Liver (tissue), 9 donors: ENCODE results near the gene CSMD2. TPM values are rescaled to one million over a fixed set of nuclear protein-coding genes. Genes with fewer than 3 reads are reported as not detected.

Experiments used
- DNase-seq: peaks from one replicate; pipeline ENCODE4 v3.0.0-alpha.2; 2017; ENCODE audit warnings: low spot score
- H3K27ac ChIP-seq, 2 donors: one replicate each; pipeline ENCODE4 v1.7.0; 2013; ENCODE audit warnings: inconsistent platforms in 2 of 2, low read length in 2 of 2, control low read depth in 1 of 2, low read depth in 1 of 2, mild to moderate bottlenecking in 1 of 2
- H3K27me3 ChIP-seq, 4 donors: one replicate each; pipeline versions ENCODE4 v1.6.1 to v1.7.0; 2013; ENCODE audit warnings: low read length in 3 of 4, inconsistent platforms in 1 of 4, mild to moderate bottlenecking in 1 of 4, moderate library complexity in 1 of 4; ENCODE audit not compliant: control insufficient read depth in 4 of 4, insufficient read depth in 4 of 4
- H3K36me3 ChIP-seq, 4 donors: one replicate each; pipeline versions ENCODE4 v1.6.1 to v1.7.0; 2013; ENCODE audit warnings: low read length in 3 of 4, mild to moderate bottlenecking in 3 of 4, low read depth in 1 of 4, moderate library complexity in 1 of 4; ENCODE audit not compliant: control insufficient read depth in 4 of 4, insufficient read depth in 3 of 4
- H3K4me1 ChIP-seq, 4 donors: one replicate each; pipeline versions ENCODE4 v1.6.1 to v1.7.0; 2013; ENCODE audit warnings: low read length in 3 of 4, mild to moderate bottlenecking in 3 of 4, moderate library complexity in 1 of 4; ENCODE audit not compliant: control insufficient read depth in 4 of 4, insufficient read depth in 4 of 4
- H3K4me3 ChIP-seq, 3 donors: one replicate each; pipeline versions ENCODE4 v1.6.1 to v1.7.0; 2013; ENCODE audit warnings: low read length in 3 of 3, control low read depth in 1 of 3, low read depth in 1 of 3, mild to moderate bottlenecking in 1 of 3
- H3K9ac ChIP-seq, 2 donors: one replicate each; pipeline ENCODE4 v1.7.0; 2013; ENCODE audit warnings: low read length in 2 of 2, mild to moderate bottlenecking in 2 of 2, moderate library complexity in 2 of 2, control low read depth in 1 of 2, low read depth in 1 of 2
- H3K9me3 ChIP-seq, 4 donors: one replicate each; pipeline versions ENCODE4 v1.6.1 to v1.7.0; 2013; ENCODE audit warnings: low read length in 3 of 4; ENCODE audit not compliant: control insufficient read depth in 4 of 4
- FOXA2 ChIP-seq: IDR thresholded peaks from 2 replicates; pipeline ENCODE4 v1.6.1; 2016; ENCODE audit warnings: antibody characterized with exemption
- GABPA ChIP-seq, 2 donors: IDR thresholded peaks in 1 of 2; conservative IDR thresholded peaks in 1 of 2; 2 replicates each; pipeline ENCODE4 v1.6.1; 2016; ENCODE audit warnings: antibody characterized with exemption in 2 of 2, mild to moderate bottlenecking in 1 of 2, moderate library complexity in 1 of 2
- HNF4A ChIP-seq, 2 donors: conservative IDR thresholded peaks; 2 replicates each; pipeline ENCODE4 v1.6.1; 2016; ENCODE audit warnings: antibody characterized with exemption in 2 of 2, mild to moderate bottlenecking in 2 of 2
- HNF4G ChIP-seq: IDR thresholded peaks from 2 replicates; pipeline ENCODE4 v1.6.1; 2016; ENCODE audit warnings: antibody characterized with exemption
- JUND ChIP-seq, 2 donors: IDR thresholded peaks; 2 replicates each; pipeline ENCODE4 v1.6.1; 2016; ENCODE audit warnings: antibody characterized with exemption in 2 of 2
- NR2F2 ChIP-seq: IDR thresholded peaks from 2 replicates; pipeline ENCODE4 v1.6.1; 2016; ENCODE audit warnings: antibody characterized with exemption
- RXRA ChIP-seq, 2 donors: IDR thresholded peaks; 2 replicates each; pipeline ENCODE4 v1.6.1; 2017 to 2018; ENCODE audit warnings: antibody characterized with exemption in 2 of 2, mild to moderate bottlenecking in 1 of 2
- SP1 ChIP-seq: IDR thresholded peaks from 2 replicates; pipeline ENCODE4 v1.6.1; 2018; ENCODE audit warnings: antibody characterized with exemption, mild to moderate bottlenecking
- YY1 ChIP-seq: IDR thresholded peaks from 2 replicates; pipeline ENCODE4 v1.6.1; 2016; ENCODE audit warnings: antibody characterized with exemption, mild to moderate bottlenecking
- WGBS: extraction: QIAGEN DNeasy Blood & Tissue Kit; methylation state at CpG from one replicate; pipeline ENCODE4 v1.1.7; 2013; 5-methylcytosine and 5-hydroxymethylcytosine counted together
- polyA plus RNA-seq, 2 donors: library from polyadenylated mRNA; stranded (reverse) in 1 of 2; unstranded in 1 of 2; fragments of 200-250 nt in 1 of 2; fragments of >200 nt in 1 of 2; fragmentation: Nextera tagmentation in 1 of 2; extraction: Ambion mirVana in 1 of 2; gene quantifications; one replicate each; pipeline versions ENCODE4 v1.2.1 to v1.2.3, GENCODE V29; 2013 to 2015
- total RNA-seq, 2 donors: library from RNA; depleted of rRNA; stranded (reverse); fragments of >200 nt; gene quantifications; one replicate each; pipeline ENCODE4 v1.2.3, GENCODE V29; 2014
- TF ChIP-seq, protein P1 (sequence below): IDR thresholded peaks from 2 replicates; pipeline ENCODE4 v1.6.1; 2016; ENCODE audit warnings: antibody characterized with exemption, mild to moderate bottlenecking
- TF ChIP-seq, protein P2 (sequence below): fragments of 150-350 bp; IDR thresholded peaks from 2 replicates; pipeline ENCODE4 v1.5.1; 2017; ENCODE audit warnings: improper control_type of control experiment, low read depth, low read length; ENCODE audit not compliant: missing input control
- TF ChIP-seq, protein P3 (sequence below): IDR thresholded peaks from 2 replicates; pipeline ENCODE4 v1.6.1; 2016; ENCODE audit warnings: antibody characterized with exemption
- TF ChIP-seq, protein P4 (sequence below): IDR thresholded peaks from 2 replicates; pipeline ENCODE4 v1.6.1; 2016; ENCODE audit warnings: antibody characterized with exemption
- TF ChIP-seq, protein P5 (sequence below): IDR thresholded peaks from 2 replicates; pipeline ENCODE4 v1.6.1; 2016; ENCODE audit warnings: antibody characterized with exemption
- donor health status: healthy.
- donor health status: healthy.
- donor health status: healthy.
- donor health status: healthy.
- donor health status: healthy.

The CSMD2 gene
- total and polyA plus RNA-seq, 4 donors = 0.08 to 0.09 TPM; not detected in 2

DNA sequence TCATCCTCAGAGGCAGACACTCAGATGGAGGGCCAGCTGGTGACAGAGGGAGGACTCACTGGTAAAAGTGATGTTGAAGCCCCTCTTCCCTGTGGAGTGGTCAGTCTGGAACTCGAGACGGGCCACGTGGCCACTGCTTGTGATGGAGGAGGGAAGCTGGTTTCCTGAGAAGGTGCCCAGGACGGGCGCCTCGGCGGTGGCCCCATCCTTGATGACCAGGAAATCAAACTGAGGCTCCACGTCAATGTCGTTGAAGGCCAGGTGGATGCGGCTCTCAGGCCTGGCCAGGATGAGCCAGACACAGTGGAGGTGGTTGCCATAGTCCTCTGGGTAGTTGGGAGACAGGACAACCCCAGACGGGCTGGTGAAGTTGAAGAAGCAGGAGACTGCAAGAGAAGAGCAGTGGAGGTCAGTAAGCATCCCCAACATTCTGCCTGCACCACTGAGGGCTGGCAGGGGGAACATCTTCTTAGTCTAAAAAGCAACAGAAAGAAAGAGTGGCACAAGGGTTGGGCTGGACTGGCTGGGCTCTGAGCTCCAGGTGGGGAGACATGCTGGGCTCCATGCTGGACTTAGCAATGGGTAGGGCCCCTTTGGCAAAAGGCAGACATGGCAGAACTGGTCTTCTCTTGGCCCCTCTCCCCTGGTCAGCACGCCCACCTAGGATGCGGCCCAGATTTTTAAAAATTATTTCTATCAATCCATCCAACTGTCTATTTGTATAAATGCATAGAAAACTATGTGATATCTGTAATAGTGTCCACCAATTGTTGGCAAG is 421.6 kb downstream of the CSMD2 start:
- peaks cover 0 to 4% (median 0%) of the 10 kb centered on the region in 4 donors for H3K27me3 ChIP-seq
- TF ChIP-seq FOXA2 (no peak), GABPA (IDR thresholded peaks at IDR 0.05 in 1 of 2, conservative IDR thresholded peaks at IDR 0.05 in 1 of 2) (no peak), RXRA (IDR thresholded peaks at IDR 0.05) (no peak), NR2F2 (no peak), HNF4A (conservative IDR thresholded peaks at IDR 0.05) (no peak)
- TF ChIP-seq, protein P1, sequence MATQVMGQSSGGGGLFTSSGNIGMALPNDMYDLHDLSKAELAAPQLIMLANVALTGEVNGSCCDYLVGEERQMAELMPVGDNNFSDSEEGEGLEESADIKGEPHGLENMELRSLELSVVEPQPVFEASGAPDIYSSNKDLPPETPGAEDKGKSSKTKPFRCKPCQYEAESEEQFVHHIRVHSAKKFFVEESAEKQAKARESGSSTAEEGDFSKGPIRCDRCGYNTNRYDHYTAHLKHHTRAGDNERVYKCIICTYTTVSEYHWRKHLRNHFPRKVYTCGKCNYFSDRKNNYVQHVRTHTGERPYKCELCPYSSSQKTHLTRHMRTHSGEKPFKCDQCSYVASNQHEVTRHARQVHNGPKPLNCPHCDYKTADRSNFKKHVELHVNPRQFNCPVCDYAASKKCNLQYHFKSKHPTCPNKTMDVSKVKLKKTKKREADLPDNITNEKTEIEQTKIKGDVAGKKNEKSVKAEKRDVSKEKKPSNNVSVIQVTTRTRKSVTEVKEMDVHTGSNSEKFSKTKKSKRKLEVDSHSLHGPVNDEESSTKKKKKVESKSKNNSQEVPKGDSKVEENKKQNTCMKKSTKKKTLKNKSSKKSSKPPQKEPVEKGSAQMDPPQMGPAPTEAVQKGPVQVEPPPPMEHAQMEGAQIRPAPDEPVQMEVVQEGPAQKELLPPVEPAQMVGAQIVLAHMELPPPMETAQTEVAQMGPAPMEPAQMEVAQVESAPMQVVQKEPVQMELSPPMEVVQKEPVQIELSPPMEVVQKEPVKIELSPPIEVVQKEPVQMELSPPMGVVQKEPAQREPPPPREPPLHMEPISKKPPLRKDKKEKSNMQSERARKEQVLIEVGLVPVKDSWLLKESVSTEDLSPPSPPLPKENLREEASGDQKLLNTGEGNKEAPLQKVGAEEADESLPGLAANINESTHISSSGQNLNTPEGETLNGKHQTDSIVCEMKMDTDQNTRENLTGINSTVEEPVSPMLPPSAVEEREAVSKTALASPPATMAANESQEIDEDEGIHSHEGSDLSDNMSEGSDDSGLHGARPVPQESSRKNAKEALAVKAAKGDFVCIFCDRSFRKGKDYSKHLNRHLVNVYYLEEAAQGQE = no peak
- TF ChIP-seq, protein P2, sequence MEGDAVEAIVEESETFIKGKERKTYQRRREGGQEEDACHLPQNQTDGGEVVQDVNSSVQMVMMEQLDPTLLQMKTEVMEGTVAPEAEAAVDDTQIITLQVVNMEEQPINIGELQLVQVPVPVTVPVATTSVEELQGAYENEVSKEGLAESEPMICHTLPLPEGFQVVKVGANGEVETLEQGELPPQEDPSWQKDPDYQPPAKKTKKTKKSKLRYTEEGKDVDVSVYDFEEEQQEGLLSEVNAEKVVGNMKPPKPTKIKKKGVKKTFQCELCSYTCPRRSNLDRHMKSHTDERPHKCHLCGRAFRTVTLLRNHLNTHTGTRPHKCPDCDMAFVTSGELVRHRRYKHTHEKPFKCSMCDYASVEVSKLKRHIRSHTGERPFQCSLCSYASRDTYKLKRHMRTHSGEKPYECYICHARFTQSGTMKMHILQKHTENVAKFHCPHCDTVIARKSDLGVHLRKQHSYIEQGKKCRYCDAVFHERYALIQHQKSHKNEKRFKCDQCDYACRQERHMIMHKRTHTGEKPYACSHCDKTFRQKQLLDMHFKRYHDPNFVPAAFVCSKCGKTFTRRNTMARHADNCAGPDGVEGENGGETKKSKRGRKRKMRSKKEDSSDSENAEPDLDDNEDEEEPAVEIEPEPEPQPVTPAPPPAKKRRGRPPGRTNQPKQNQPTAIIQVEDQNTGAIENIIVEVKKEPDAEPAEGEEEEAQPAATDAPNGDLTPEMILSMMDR = no peak
- TF ChIP-seq, protein P3, sequence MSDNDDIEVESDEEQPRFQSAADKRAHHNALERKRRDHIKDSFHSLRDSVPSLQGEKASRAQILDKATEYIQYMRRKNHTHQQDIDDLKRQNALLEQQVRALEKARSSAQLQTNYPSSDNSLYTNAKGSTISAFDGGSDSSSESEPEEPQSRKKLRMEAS = no peak
- TF ChIP-seq, protein P4, sequence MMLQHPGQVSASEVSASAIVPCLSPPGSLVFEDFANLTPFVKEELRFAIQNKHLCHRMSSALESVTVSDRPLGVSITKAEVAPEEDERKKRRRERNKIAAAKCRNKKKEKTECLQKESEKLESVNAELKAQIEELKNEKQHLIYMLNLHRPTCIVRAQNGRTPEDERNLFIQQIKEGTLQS = no peak
- WGBS = 83% methylated on average over 13 of the region's 13 CpGs
- no peak overlapping the region for H3K4me3 ChIP-seq
- H3K27ac ChIP-seq = no peak overlapping the region
- no peaks in the 10 kb centered on the region for H3K4me1 ChIP-seq
- no peaks in the 10 kb centered on the region for H3K9me3 ChIP-seq
- no peaks in the 10 kb centered on the region for H3K36me3 ChIP-seq
- H3K9ac ChIP-seq = no peak overlapping the region
- DNase-seq = no peak

DNA sequence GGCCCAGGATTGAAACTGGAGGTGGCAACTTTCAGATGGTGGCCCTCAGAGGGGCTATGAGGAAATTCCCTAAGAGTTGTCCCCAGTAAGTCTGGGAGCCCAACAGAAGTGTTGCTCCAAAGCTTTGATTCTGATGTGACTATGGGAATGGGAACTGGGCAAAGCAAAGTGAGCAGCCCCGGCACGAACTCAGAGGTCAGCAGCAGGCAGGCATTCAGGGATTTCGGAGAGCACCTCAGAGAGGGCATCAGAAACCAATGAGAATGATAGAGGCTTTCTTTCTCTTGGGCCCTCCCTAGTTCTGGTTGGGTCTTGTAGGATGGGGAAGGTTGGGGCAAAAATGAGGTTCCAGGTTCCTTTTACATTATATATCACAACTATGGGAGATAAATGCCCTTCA is 422.4 kb downstream of the CSMD2 start:
- H3K9me3 ChIP-seq = no peaks in the 10 kb centered on the region
- H3K4me3 ChIP-seq = no peak overlapping the region
- H3K4me1 ChIP-seq = no peaks in the 10 kb centered on the region
- H3K36me3 ChIP-seq = no peaks in the 10 kb centered on the region
- TF ChIP-seq HNF4G (no peak), GABPA (IDR thresholded peaks at IDR 0.05 in 1 of 2, conservative IDR thresholded peaks at IDR 0.05 in 1 of 2) (no peak), YY1 (no peak), NR2F2 (no peak), JUND (IDR thresholded peaks at IDR 0.05) (no peak), SP1 (no peak)
- TF ChIP-seq, protein P5, sequence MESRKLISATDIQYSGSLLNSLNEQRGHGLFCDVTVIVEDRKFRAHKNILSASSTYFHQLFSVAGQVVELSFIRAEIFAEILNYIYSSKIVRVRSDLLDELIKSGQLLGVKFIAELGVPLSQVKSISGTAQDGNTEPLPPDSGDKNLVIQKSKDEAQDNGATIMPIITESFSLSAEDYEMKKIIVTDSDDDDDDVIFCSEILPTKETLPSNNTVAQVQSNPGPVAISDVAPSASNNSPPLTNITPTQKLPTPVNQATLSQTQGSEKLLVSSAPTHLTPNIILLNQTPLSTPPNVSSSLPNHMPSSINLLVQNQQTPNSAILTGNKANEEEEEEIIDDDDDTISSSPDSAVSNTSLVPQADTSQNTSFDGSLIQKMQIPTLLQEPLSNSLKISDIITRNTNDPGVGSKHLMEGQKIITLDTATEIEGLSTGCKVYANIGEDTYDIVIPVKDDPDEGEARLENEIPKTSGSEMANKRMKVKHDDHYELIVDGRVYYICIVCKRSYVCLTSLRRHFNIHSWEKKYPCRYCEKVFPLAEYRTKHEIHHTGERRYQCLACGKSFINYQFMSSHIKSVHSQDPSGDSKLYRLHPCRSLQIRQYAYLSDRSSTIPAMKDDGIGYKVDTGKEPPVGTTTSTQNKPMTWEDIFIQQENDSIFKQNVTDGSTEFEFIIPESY = no peak
- TF ChIP-seq, protein P2 = no peak
- WGBS = 84% methylated on average over 3 of the region's 3 CpGs
- DNase-seq = no peak
- no peak overlapping the region for H3K9ac ChIP-seq
- peaks cover 0 to 4% (median 0%) of the 10 kb centered on the region in 4 donors for H3K27me3 ChIP-seq
- no peak overlapping the region for H3K27ac ChIP-seq
